NT2/D1 (cell line): ENCODE measurements around the gene NOTCH3.

Experiments
- DNase-seq: peaks from one replicate; pipeline ENCODE4 v3.0.0-alpha.2; 2011; ENCODE audit warnings: low read depth, low spot score
- H3K27me3 ChIP-seq: 2 replicates; pipeline ENCODE4 v1.6.0; 2011; ENCODE audit warnings: mild to moderate bottlenecking; ENCODE audit not compliant: insufficient read length, insufficient read depth
- H3K36me3 ChIP-seq: 2 replicates; pipeline ENCODE4 v1.6.1; 2011; ENCODE audit warnings: mild to moderate bottlenecking, low read length, mixed read lengths; ENCODE audit not compliant: insufficient read depth, insufficient read length
- H3K4me1 ChIP-seq: 2 replicates; pipeline ENCODE4 v1.5.1; 2011; ENCODE audit not compliant: insufficient read depth, insufficient read length
- H3K4me3 ChIP-seq: 2 replicates; pipeline ENCODE4 v1.5.1; 2011; ENCODE audit warnings: low read depth; ENCODE audit not compliant: insufficient read length
- H3K9ac ChIP-seq: 2 replicates; pipeline ENCODE4 v1.6.0; 2011; ENCODE audit warnings: low read depth; ENCODE audit not compliant: insufficient read length
- H3K9me3 ChIP-seq: 2 replicates; pipeline ENCODE4 v1.5.1; 2011; ENCODE audit warnings: mild to moderate bottlenecking, low read length; ENCODE audit not compliant: insufficient read depth
- SUZ12 ChIP-seq: IDR thresholded peaks from 2 replicates; pipeline ENCODE4 v1.6.1; 2011; ENCODE audit not compliant: insufficient read length, insufficient read depth; ENCODE audit errors: extremely low read depth
- YY1 ChIP-seq: IDR thresholded peaks from 2 replicates; pipeline ENCODE4 v1.6.1; 2011; ENCODE audit not compliant: insufficient read length, insufficient read depth
- ZNF274 ChIP-seq: IDR thresholded peaks from 2 replicates; pipeline ENCODE4 v1.6.1; 2011; ENCODE audit warnings: mild to moderate bottlenecking, low read depth, low read length

NOTCH3 gene

GRCh38 chr19:15198951-15199660, 1.7 kb downstream of the NOTCH3 start:
- Histone ChIP-seq H3K4me1 (peaks cover 10% of the 10 kb centered on the region), H3K4me3 (peak overlapping the region; percentile 84), H3K36me3 (peaks cover 28% of the 10 kb centered on the region), H3K27me3 (no peaks in the 10 kb centered on the region), H3K9me3 (no peaks in the 10 kb centered on the region), H3K9ac (peak overlapping the region; percentile 74)
- no peak for DNase-seq
- no peak for TF ChIP-seq ZNF274
- no peak for TF ChIP-seq SUZ12
- no peak for TF ChIP-seq YY1

- TF ChIP-seq SUZ12 (no peak), YY1 (no peak), ZNF274 (no peak)
- Histone ChIP-seq H3K36me3 (peaks cover 35% of the 10 kb centered on the region), H3K9ac (no peak overlapping the region), H3K4me3 (no peak overlapping the region), H3K4me1 (peaks cover 10% of the 10 kb centered on the region), H3K27me3 (no peaks in the 10 kb centered on the region), H3K9me3 (no peaks in the 10 kb centered on the region)
- no peak for DNase-seq
Measured at GRCh38 chr19:15197942-15198341, 2.9 kb downstream of the NOTCH3 start.

- H3K4me1 ChIP-seq: peaks cover 10% of the 10 kb centered on the region
- no peak overlapping the region for H3K9ac ChIP-seq
- H3K27me3 ChIP-seq: no peaks in the 10 kb centered on the region
- TF ChIP-seq ZNF274: no peak
- no peak for TF ChIP-seq SUZ12
- no peak for TF ChIP-seq YY1
- no peak for DNase-seq
- no peak overlapping the region for H3K4me3 ChIP-seq
- H3K36me3 ChIP-seq: peaks cover 40% of the 10 kb centered on the region
- no peaks in the 10 kb centered on the region for H3K9me3 ChIP-seq
Measured at GRCh38 chr19:15197275-15197941, 3.4 kb downstream of the NOTCH3 start.

- H3K4me1 ChIP-seq: peaks cover 10% of the 10 kb centered on the region
- no peak for DNase-seq
- H3K4me3 ChIP-seq: no peak overlapping the region
- H3K36me3 ChIP-seq: peaks cover 49% of the 10 kb centered on the region
- H3K9ac ChIP-seq: no peak overlapping the region
- no peaks in the 10 kb centered on the region for H3K9me3 ChIP-seq
- no peaks in the 10 kb centered on the region for H3K27me3 ChIP-seq
- TF ChIP-seq YY1: no peak
- no peak for TF ChIP-seq ZNF274
- TF ChIP-seq SUZ12: no peak
Measured at GRCh38 chr19:15196360-15197005, 4.3 kb downstream of the NOTCH3 start.

GRCh38 chr19:15195371-15196334, 5.1 kb downstream of the NOTCH3 start:
- no peak for DNase-seq
- Histone ChIP-seq H3K36me3 (peaks cover 57% of the 10 kb centered on the region), H3K4me3 (peak overlapping the region; percentile 27), H3K9ac (peak overlapping the region; percentile 43), H3K4me1 (peaks cover 10% of the 10 kb centered on the region), H3K27me3 (no peaks in the 10 kb centered on the region), H3K9me3 (no peaks in the 10 kb centered on the region)
- TF ChIP-seq ZNF274: no peak
- no peak for TF ChIP-seq YY1
- TF ChIP-seq SUZ12: no peak

GRCh38 chr19:15194938-15195337, 5.9 kb downstream of the NOTCH3 start:
- Histone ChIP-seq H3K4me1 (peaks cover 10% of the 10 kb centered on the region), H3K27me3 (no peaks in the 10 kb centered on the region), H3K4me3 (peak overlapping the region; percentile 19), H3K9me3 (no peaks in the 10 kb centered on the region), H3K9ac (peak overlapping the region; percentile 37), H3K36me3 (peaks cover 65% of the 10 kb centered on the region)
- TF ChIP-seq YY1 (no peak), ZNF274 (no peak), SUZ12 (no peak)
- no peak for DNase-seq
